Aorta (tissue), 5 donors: ENCODE measurements around the gene ZFYVE26. TPM values are rescaled to one million over a fixed set of nuclear protein-coding genes. Genes with fewer than 3 reads are reported as not detected.
"Not testable (repeated sequence)": the region's sequence is repeated elsewhere in the genome, so short reads cannot be mapped to it uniquely, and the experiment has no call there.

Source experiments
- ATAC-seq: fragments of 200-7000 bp; cut with Tn5 transposase; one replicate; pipeline ENCODE4 v1.9.1; 2022; ENCODE audit warnings: moderate library complexity; ENCODE audit not compliant: low FRiP score
- DNase-seq, 2 donors: peaks; one replicate each; pipeline ENCODE4 v3.0.0-alpha.2; 2020
- H3K27ac ChIP-seq, 2 donors: one replicate each; pipeline ENCODE4 v1.5.1; 2013; ENCODE audit warnings: low read length in 2 of 2, mild to moderate bottlenecking in 2 of 2, moderate library complexity in 2 of 2, control low read depth in 1 of 2, inconsistent platforms in 1 of 2, low read depth in 1 of 2
- H3K27me3 ChIP-seq, 2 donors: one replicate each; pipeline ENCODE4 v1.6.1; 2013; ENCODE audit warnings: control low read depth in 1 of 2, low read length in 1 of 2, mild to moderate bottlenecking in 1 of 2, moderate library complexity in 1 of 2; ENCODE audit not compliant: insufficient read depth in 2 of 2, control insufficient read depth in 1 of 2
- H3K36me3 ChIP-seq, 2 donors: one replicate each; pipeline ENCODE4 v1.6.1; 2013; ENCODE audit warnings: control low read depth in 1 of 2, low read length in 1 of 2, mild to moderate bottlenecking in 1 of 2; ENCODE audit not compliant: insufficient read depth in 2 of 2, control insufficient read depth in 1 of 2
- H3K4me1 ChIP-seq, 2 donors: one replicate each; pipeline ENCODE4 v1.6.1; 2013; ENCODE audit warnings: low read length in 2 of 2, control low read depth in 1 of 2, mild to moderate bottlenecking in 1 of 2, moderate library complexity in 1 of 2; ENCODE audit not compliant: insufficient read depth in 2 of 2, control insufficient read depth in 1 of 2
- H3K4me3 ChIP-seq, 2 donors: one replicate each; pipeline ENCODE4 v1.5.1; 2013; ENCODE audit warnings: low read length in 2 of 2, control low read depth in 1 of 2, mild to moderate bottlenecking in 1 of 2
- H3K9me3 ChIP-seq: one replicate; pipeline ENCODE4 v1.6.1; 2013; ENCODE audit warnings: mild to moderate bottlenecking, low read length; ENCODE audit not compliant: control insufficient read depth
- WGBS, 2 donors: extraction: QIAGEN DNeasy Blood & Tissue Kit; methylation state at CpG; one replicate each; pipeline ENCODE4 v1.1.7; 2013; 5-methylcytosine and 5-hydroxymethylcytosine counted together
- intact Hi-C, 2 donors: fragments of 100-400 bp; cut with DNase I; formaldehyde crosslinking; loops; one replicate each; pipeline versions ENCODE4 v1.14.2 to v1.15.0; 2022
- polyA plus RNA-seq, 2 donors: library from polyadenylated mRNA; stranded (reverse); fragments of 200-250 nt; gene quantifications; one replicate each; pipeline ENCODE4 v1.2.3, GENCODE V29; 2013
- total RNA-seq, 2 donors: library from RNA; stranded (reverse); fragmentation: NEBNext Ultra II Directional; extraction: Animal tissue kit (Norgen Biotek cat#: 25700); gene quantifications; one replicate each; pipeline ENCODE4 v1.2.1, GENCODE V29; 2021
- donor health status: healthy with polysubstance abuse.
- donor health status: Bipolar disorder and iron deficiency.
- donor health status: DM: no; HTN: no; CAD: no.
- donor health status: DM: no; HTN: no; CAD: no.
- donor health status: DM: yes; HTN: yes; CAD: no.

Gene ZFYVE26
- total and polyA plus RNA-seq, 4 donors: 5.9 to 34.9 (median 14.1) TPM

DNA sequence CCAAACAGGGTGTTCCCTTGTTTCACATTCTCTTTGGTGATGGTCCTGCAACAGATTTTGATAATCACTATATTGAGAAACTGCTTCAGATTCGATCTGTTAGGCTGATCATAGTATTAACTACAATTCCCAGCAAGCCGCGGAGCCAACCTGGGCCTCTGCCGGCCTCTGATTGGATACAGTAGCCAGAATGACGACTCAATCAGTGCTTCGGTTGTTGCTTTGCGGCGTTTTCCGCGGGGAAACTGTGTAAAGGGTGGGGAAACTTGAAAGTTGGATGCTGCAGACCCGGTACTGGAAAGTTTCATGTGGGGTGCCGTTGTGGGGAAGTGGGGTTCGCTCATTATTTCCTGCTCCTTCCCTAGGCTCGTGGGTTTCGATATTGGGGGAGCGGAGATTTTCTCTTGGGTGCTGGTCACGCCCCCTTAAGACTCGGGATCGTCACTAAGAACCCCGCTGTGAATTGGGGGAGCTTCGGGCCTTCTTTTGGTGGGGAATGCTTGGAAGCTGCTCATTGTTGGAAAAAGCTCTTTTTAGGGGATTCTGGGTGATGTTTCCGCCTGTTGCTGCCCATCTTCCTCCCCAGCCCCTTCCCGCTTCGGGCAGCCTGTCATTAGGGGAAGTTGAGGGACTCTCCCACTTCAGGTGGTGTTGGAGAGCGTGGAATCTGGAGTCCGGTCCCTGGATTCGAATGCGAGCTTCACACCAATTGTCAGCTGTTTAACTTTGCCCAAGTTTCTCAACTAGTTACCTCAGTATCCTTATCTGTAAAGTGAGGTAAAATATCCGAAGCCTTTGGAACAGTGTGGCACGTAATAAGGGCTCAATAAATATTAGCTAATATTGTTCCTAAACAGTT lies 3.4 kb upstream of the ZFYVE26 start, which contains the start of gene RAD51B:
TSS of gene RAD51B (plus strand) at position 217 of the 859 bp plus-strand sequence.
- no peaks in the 10 kb centered on the region for H3K9me3 ChIP-seq
- intact Hi-C loops: no loop called here
- peak within 1 kb of the TSS; percentile 79 to 80 for H3K4me3 ChIP-seq
- H3K4me1 ChIP-seq: no peaks in the 10 kb centered on the region
- 0% methylated on average over 30 of the region's 30 CpGs for WGBS, 2 donors
- DNase-seq (peak; percentile 89 to 93), ATAC-seq (peak; percentile 91)
- no peak within 1 kb of the TSS for H3K27ac ChIP-seq
- no peaks in the 10 kb centered on the region for H3K27me3 ChIP-seq
- no peaks in the 10 kb centered on the region for H3K36me3 ChIP-seq

DNA sequence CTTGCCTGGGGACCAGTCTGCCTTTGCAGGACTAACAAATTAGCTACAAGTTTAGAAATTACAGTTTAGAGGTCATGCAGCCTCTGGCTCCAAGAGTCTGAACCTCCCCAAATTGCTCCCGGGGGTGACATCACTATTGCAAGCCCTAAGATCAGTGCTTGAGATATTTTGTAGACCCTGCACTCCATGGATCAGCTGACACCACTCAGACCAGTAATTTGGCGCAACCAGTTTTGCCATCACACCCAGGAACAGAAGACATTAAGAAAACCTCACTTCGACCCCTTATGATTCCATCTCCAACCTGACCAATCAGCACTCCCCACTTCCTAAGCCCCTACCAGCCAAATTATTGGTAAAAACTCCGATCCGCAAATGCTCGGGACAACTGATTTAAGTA lies 2.1 kb upstream of the ZFYVE26 start:
- DNase-seq, intact Hi-C loops, H3K36me3 ChIP-seq, H3K27ac ChIP-seq, ATAC-seq, H3K4me1 ChIP-seq, H3K27me3 ChIP-seq, H3K4me3 ChIP-seq, H3K9me3 ChIP-seq: not testable (repeated sequence)
- 89 to 91% methylated on average over 6 of the region's 6 CpGs for WGBS, 2 donors

DNA sequence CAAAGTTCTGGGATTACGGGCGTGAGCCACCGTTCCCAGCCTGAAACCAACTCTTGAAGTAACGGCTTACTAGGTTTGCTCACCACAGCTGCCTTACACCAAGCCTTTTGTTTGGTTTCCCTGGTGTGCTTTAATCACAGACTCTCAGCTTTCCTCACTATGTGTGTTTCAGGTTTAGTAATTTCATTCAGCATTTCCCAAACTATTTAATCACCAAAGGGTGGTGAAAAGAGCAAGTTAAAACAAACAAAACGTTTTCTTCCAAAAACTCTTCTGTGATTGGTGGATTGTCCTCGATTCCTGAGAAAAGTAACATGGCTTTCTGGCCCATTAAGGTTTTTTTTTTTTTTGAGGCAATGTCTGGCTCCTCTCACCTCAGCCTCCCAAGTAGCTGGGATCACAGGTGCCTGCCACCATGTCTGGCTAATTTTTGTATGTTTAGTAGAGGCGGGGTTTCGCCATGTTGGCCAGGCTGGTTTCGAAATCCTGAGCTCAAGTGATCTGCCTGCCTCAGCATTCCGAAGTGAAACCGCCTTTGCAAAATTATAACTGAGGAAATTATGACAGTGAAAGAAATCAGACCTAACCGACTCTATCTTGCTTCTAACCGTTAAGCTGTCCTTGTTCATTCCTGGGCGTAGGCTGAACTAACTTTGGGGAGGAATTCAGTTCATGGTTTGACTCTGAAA lies 1.5 kb upstream of the ZFYVE26 start:
- 89 to 91% methylated on average over 14 of the region's 14 CpGs for WGBS, 2 donors

DNA sequence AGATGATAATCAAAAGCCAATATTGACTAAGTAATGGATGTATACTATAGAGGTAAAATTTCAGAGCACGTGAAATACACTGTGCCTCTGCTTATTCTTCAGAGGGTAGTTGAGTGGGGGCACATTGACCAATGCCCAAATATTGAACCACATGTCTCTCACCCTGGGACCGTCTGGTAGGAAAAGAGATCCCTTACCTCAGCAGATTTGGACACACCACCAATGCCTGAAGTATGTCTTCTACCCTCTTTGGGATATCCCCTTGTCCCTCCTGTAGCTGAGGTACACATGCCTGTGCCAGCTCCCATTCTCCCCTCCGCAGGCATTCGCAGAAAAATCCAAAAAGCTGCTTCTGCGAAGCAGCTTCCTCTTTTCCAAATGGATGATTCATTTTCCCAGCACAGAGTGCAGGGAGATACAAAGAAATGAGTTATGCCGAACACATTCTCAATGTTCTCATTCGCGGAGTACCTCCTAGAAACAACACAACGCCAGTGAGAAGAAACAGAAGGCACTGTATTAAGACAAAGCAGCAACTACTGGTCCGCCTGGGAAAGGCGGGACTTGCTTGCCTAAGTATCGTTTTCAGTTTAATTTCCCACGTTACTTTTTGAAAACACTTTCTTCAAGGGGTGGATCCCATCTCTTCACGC lies 691 bp downstream of the ZFYVE26 start:
- intact Hi-C loops: no loop called here
- Histone ChIP-seq H3K27ac (no peak overlapping the region), H3K27me3 (no peaks in the 10 kb centered on the region), H3K4me1 (no peaks in the 10 kb centered on the region), H3K36me3 (no peaks in the 10 kb centered on the region), H3K4me3 (peak overlapping the region; percentile 70 to 94), H3K9me3 (no peaks in the 10 kb centered on the region)
- WGBS, 2 donors: 4 to 5% methylated on average over 14 of the region's 14 CpGs
- no peak for ATAC-seq
- DNase-seq: no peak

More for the DNA sequence above, 1.5 kb upstream of the ZFYVE26 start:
- DNase-seq (no peak), ATAC-seq (no peak)
- Histone ChIP-seq H3K4me3 (no peak overlapping the region), H3K27ac (no peak overlapping the region), H3K36me3 (no peaks in the 10 kb centered on the region), H3K4me1 (no peaks in the 10 kb centered on the region), H3K9me3 (no peaks in the 10 kb centered on the region), H3K27me3 (no peaks in the 10 kb centered on the region)
- intact Hi-C loops: no loop called here

DNA sequence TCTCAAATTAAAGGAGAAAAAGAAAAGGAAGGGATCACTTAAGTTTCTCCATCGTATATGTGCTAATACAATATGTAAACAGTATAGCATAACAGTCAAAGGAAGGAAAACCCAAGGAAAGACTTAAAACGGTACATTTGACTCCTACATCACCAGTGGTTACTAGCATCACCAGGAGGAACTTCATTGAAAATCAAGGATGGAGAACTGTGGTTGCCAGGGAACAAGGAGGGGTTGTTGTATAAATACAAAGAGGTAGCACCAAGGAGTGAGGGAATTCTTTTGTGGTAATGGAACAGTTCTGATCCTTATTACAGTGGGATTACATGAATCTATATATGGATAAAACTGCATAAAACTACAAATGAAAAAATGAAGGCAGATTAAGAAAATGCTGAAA lies 1.6 kb downstream of the ZFYVE26 start:
- intact Hi-C loops: no loop called here

DNA sequence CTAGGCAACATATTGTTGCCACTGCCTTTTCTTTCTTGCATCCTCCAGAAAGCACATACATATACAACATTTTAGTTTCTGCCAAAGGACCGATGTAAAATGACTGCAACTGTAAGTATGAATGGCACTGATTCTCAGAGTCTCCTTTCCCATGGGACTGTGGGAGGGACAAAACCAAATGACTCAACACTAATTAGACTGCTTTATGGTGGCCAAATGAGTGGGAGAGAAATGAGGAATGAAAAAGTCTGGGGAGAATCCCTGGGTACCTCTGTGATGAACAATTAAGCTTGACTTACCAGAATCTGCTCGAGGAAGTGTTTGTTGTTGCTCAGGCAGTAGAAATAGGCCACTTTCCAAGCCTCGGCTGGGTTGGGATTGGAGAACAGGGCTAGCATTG lies 10.1 kb downstream of the ZFYVE26 start:
- intact Hi-C loops: no loop called here
- no peak overlapping the region for H3K4me3 ChIP-seq
- WGBS, 2 donors: 64 to 69% methylated on average over 3 of the region's 3 CpGs
- H3K27me3 ChIP-seq: no peaks in the 10 kb centered on the region
- H3K27ac ChIP-seq: no peak overlapping the region
- H3K4me1 ChIP-seq: no peaks in the 10 kb centered on the region
- DNase-seq: no peak
- no peaks in the 10 kb centered on the region for H3K9me3 ChIP-seq
- H3K36me3 ChIP-seq: peaks cover 9 to 17% of the 10 kb centered on the region in 2 donors
- ATAC-seq: no peak

More for the DNA sequence above, 1.6 kb downstream of the ZFYVE26 start:
- ATAC-seq: no peak
- no peak for DNase-seq
- no peaks in the 10 kb centered on the region for H3K27me3 ChIP-seq
- no peak overlapping the region for H3K4me3 ChIP-seq
- no peak overlapping the region for H3K27ac ChIP-seq
- WGBS, 2 donors: 69 to 75% methylated on average over 2 of the region's 2 CpGs
- H3K36me3 ChIP-seq: no peaks in the 10 kb centered on the region
- H3K4me1 ChIP-seq: no peaks in the 10 kb centered on the region
- no peaks in the 10 kb centered on the region for H3K9me3 ChIP-seq

DNA sequence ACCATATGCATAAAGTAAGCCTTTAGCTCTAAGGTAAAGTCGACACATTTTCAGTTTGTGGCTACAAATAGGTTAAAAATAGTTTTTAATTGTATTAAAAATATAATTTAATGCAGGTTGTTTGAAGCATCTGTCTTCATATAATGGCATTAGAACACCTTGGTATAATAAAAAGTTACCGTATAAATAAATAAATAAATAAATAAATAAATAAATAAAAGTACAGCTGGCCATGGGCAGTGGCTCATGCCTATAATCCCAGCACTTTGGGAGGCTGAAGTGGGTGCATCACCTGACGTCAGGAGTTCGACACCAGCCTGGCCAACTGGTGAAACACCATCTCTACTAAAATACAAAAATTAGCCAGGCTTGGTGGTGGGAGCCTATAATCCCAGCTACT lies 15.6 kb downstream of the ZFYVE26 start:
- Histone ChIP-seq H3K27me3 (no peaks in the 10 kb centered on the region), H3K4me1 (no peaks in the 10 kb centered on the region), H3K4me3 (no peak overlapping the region), H3K9me3 (no peaks in the 10 kb centered on the region), H3K36me3 (peaks cover 7 to 24% of the 10 kb centered on the region in 2 donors), H3K27ac (no peak overlapping the region)
- ATAC-seq (no peak), DNase-seq (no peak)
- intact Hi-C loops: no loop called here
- WGBS, 2 donors: 95 to 96% methylated on average over 4 of the region's 4 CpGs

DNA sequence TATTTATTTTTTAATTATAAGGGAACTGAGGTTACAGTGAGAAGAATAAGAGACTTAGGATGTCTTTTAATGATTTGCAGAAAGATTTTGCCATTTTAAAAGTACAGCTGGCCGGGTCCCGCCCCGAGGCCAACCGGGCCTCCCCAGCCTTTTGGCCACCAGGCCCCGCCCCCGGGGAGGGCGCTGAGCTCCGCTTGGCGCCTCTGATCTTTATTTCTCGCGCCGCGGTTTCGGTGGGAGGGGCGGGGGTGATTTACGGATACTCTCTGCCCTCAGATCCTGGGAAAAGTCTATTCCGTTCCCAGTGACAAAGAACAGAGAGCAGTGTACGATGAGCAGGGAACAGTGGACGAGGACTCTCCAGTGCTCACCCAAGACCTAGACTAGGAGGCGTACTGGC lies 17.7 kb downstream of the ZFYVE26 start:
- H3K27ac ChIP-seq: no peak overlapping the region
- H3K9me3 ChIP-seq: no peaks in the 10 kb centered on the region
- ATAC-seq: no peak
- 80 to 93% methylated on average over 20 of the region's 20 CpGs for WGBS, 2 donors
- intact Hi-C loops: no loop called here
- H3K4me1 ChIP-seq: no peaks in the 10 kb centered on the region
- H3K36me3 ChIP-seq: peaks cover under 1 to 22% of the 10 kb centered on the region in 2 donors
- no peak for DNase-seq
- no peaks in the 10 kb centered on the region for H3K27me3 ChIP-seq
- no peak overlapping the region for H3K4me3 ChIP-seq
